H1 (cell line): Measurements from ENCODE around the gene TAX1BP3. TPM values are rescaled to one million over a fixed set of nuclear protein-coding genes. Genes with fewer than 3 reads are reported as not detected.

Experiments
- CTCF ChIA-PET: fragments of 300-600 bp; sonication (Branson Sonifier 250); formaldehyde crosslinking; loops from one replicate; lab custom pipeline; 2021; ENCODE audit not compliant: partially characterized antibody; lab: Charles Lee
- POLR2A ChIA-PET: fragments of 300-600 bp; sonication (Branson Sonifier 250); formaldehyde crosslinking; loops from one replicate; lab custom pipeline; 2021; ENCODE audit warnings: inconsistent platforms; ENCODE audit not compliant: partially characterized antibody; lab: Charles Lee
- DNase-seq, 2 experiments: peaks; one replicate each; pipeline versions ENCODE4 v3.0.0 to v3.0.0-alpha.2; 2010 to 2022; ENCODE audit warnings: low spot score in 2 of 2, low read depth in 1 of 2, mixed read lengths in 1 of 2
- FAIRE-seq: peaks from 2 replicates; lab custom pipeline; 2011; peaks lifted over from hg19 to GRCh38; lab: Jason Lieb, UNC
- H2AFZ ChIP-seq: 2 replicates; pipeline ENCODE4 v1.8.1; 2012; ENCODE audit warnings: low read length, inconsistent platforms
- H2AK5ac ChIP-seq: 2 replicates; pipeline ENCODE4 v1.6.1; 2013; ENCODE audit warnings: low read depth, low read length
- H2BK120ac ChIP-seq: replicated peaks from 2 replicates; pipeline ENCODE3; 2013; ENCODE audit warnings: low read depth, low read length, inconsistent platforms
- H2BK12ac ChIP-seq: 2 replicates; pipeline ENCODE4 v1.6.1; 2013; ENCODE audit warnings: low read depth, low read length
- H2BK15ac ChIP-seq: 2 replicates; pipeline ENCODE4 v1.6.1; 2013; ENCODE audit warnings: low read length
- H2BK20ac ChIP-seq: 2 replicates; pipeline ENCODE4 v1.6.1; 2013; ENCODE audit warnings: low read length
- H2BK5ac ChIP-seq: 2 replicates; pipeline ENCODE4 v1.6.1; 2013; ENCODE audit warnings: low read depth, low read length
- H3K14ac ChIP-seq: 2 replicates; pipeline ENCODE4 v1.6.1; 2013; ENCODE audit warnings: inconsistent platforms; ENCODE audit not compliant: insufficient read length
- H3K18ac ChIP-seq: 2 replicates; pipeline ENCODE4 v1.6.1; 2013; ENCODE audit warnings: low read length; ENCODE audit errors: extremely low read depth
- H3K23ac ChIP-seq: 2 replicates; pipeline ENCODE4 v1.6.1; 2013; ENCODE audit warnings: inconsistent platforms; ENCODE audit not compliant: insufficient read length
- H3K23me2 ChIP-seq: 2 replicates; pipeline ENCODE4 v1.6.1; 2013; ENCODE audit warnings: low read depth, low read length
- H3K27ac ChIP-seq: 2 replicates; pipeline ENCODE4 v1.6.1; 2011; ENCODE audit warnings: low read depth, low read length, inconsistent platforms
- H3K27me3 ChIP-seq, 4 experiments: replicated peaks in 1 of 4; 1 replicate in 1 of 4; 2 replicates in 3 of 4; pipeline versions ENCODE4 v1.6.1 to v1.8.1; 2011 to 2013; ENCODE audit warnings: low read length in 3 of 4, mild to moderate bottlenecking in 3 of 4, inconsistent platforms in 2 of 4, mixed read lengths in 2 of 4, moderate library complexity in 1 of 4; ENCODE audit not compliant: control insufficient read depth in 3 of 4, insufficient read depth in 3 of 4; ENCODE audit errors: extremely low read depth in 1 of 4
- H3K36me3 ChIP-seq, 4 experiments: 2 replicates each; pipeline versions ENCODE4 v1.6.1 to v1.8.1; 2011 to 2013; ENCODE audit warnings: mild to moderate bottlenecking in 4 of 4, low read length in 3 of 4, moderate library complexity in 2 of 4, control low read depth in 1 of 4, inconsistent platforms in 1 of 4; ENCODE audit not compliant: insufficient read depth in 4 of 4, control insufficient read depth in 2 of 4
- H3K4ac ChIP-seq: replicated peaks from 2 replicates; pipeline ENCODE3; 2013; ENCODE audit warnings: low read length, low read depth, mixed read lengths, inconsistent platforms; ENCODE audit not compliant: insufficient read length
- H3K4me1 ChIP-seq, 4 experiments: replicated peaks in 1 of 4; 1 replicate in 1 of 4; 2 replicates in 3 of 4; pipeline versions ENCODE4 v1.6.1 to v1.8.1; 2011 to 2013; ENCODE audit warnings: low read length in 3 of 4, inconsistent platforms in 2 of 4, mixed read lengths in 1 of 4; ENCODE audit not compliant: insufficient read depth in 4 of 4, control insufficient read depth in 3 of 4
- H3K4me2 ChIP-seq, 2 experiments: 2 replicates each; pipeline versions ENCODE4 v1.6.1 to v1.8.1; 2011 to 2013; ENCODE audit warnings: low read depth in 2 of 2, low read length in 2 of 2, control low read depth in 1 of 2, inconsistent platforms in 1 of 2, mild to moderate bottlenecking in 1 of 2; ENCODE audit not compliant: insufficient read depth in 1 of 2
- H3K4me3 ChIP-seq, 4 experiments: fragments of 200-600, 300-600 bp in 1 of 4; sonication (generic), shearing (Covaris generic), sonication (Bioruptor Twin) in 1 of 4; 2 replicates each; pipeline versions ENCODE4 v1.5.1 to v1.8.1; 2011 to 2016; ENCODE audit warnings: low read length in 4 of 4, low read depth in 3 of 4, control low read depth in 2 of 4, inconsistent platforms in 2 of 4, mild to moderate bottlenecking in 2 of 4, mixed read lengths in 1 of 4, moderate library complexity in 1 of 4; ENCODE audit not compliant: insufficient read depth in 2 of 4; ENCODE audit errors: extremely low read depth in 1 of 4
- H3K56ac ChIP-seq: replicated peaks from 2 replicates; pipeline ENCODE3; 2013; ENCODE audit warnings: low read depth, mild to moderate bottlenecking, mixed read lengths, low read length, inconsistent platforms; ENCODE audit not compliant: insufficient read length
- H3K79me1 ChIP-seq: 2 replicates; pipeline ENCODE4 v1.6.1; 2013; ENCODE audit warnings: low read depth, low read length, control low read depth
- H3K79me2 ChIP-seq, 2 experiments: 2 replicates each; pipeline versions ENCODE4 v1.6.1 to v1.8.1; 2012 to 2013; ENCODE audit warnings: low read length in 2 of 2, mild to moderate bottlenecking in 2 of 2, inconsistent platforms in 1 of 2; ENCODE audit not compliant: insufficient read depth in 2 of 2, control insufficient read depth in 1 of 2
- H3K9ac ChIP-seq, 4 experiments: replicated peaks in 1 of 4; 1 replicate in 1 of 4; 2 replicates in 3 of 4; pipeline versions ENCODE4 v1.6.1 to v1.8.1; 2011 to 2013; ENCODE audit warnings: low read depth in 3 of 4, low read length in 3 of 4, control low read depth in 2 of 4, mild to moderate bottlenecking in 2 of 4, moderate library complexity in 2 of 4, inconsistent platforms in 1 of 4; ENCODE audit errors: extremely low read depth in 1 of 4
- H3K9me3 ChIP-seq, 2 experiments: 2 replicates each; pipeline versions ENCODE4 v1.6.1 to v1.8.1; 2012 to 2013; ENCODE audit warnings: mild to moderate bottlenecking in 2 of 2, moderate library complexity in 2 of 2, control low read depth in 1 of 2, inconsistent platforms in 1 of 2, low read depth in 1 of 2, low read length in 1 of 2, mixed read lengths in 1 of 2; ENCODE audit not compliant: insufficient read depth in 2 of 2
- H4K20me1 ChIP-seq, 2 experiments: replicated peaks in 1 of 2; 2 replicates each; pipeline versions ENCODE3 to v1.8.1; 2011 to 2013; ENCODE audit warnings: inconsistent platforms in 2 of 2, low read length in 2 of 2, mild to moderate bottlenecking in 1 of 2; ENCODE audit not compliant: insufficient read depth in 2 of 2, control insufficient read depth in 1 of 2
- H4K5ac ChIP-seq: 2 replicates; pipeline ENCODE4 v1.6.1; 2013; ENCODE audit warnings: low read length, low read depth, mixed read lengths, inconsistent platforms; ENCODE audit not compliant: insufficient read length
- H4K8ac ChIP-seq: 2 replicates; pipeline ENCODE4 v1.8.0; 2013; ENCODE audit warnings: mild to moderate bottlenecking, moderate library complexity, low read length, inconsistent platforms; ENCODE audit not compliant: insufficient read depth; ENCODE audit errors: extremely low read depth
- H4K91ac ChIP-seq: replicated peaks from 2 replicates; pipeline ENCODE3; 2013; ENCODE audit warnings: low read length, mixed read lengths, inconsistent platforms; ENCODE audit not compliant: insufficient read length
- EP300 ChIP-seq, 2 experiments: IDR thresholded peaks; 1 replicate in 1 of 2; 2 replicates in 1 of 2; pipeline ENCODE4 v1.6.1; 2011 to 2012; ENCODE audit warnings: low read depth in 2 of 2, low read length in 2 of 2, mild to moderate bottlenecking in 2 of 2, borderline replicate concordance in 1 of 2, inconsistent platforms in 1 of 2, moderate library complexity in 1 of 2
- KDM1A ChIP-seq: fragments of 200-600, 300-600 bp; sonication (generic); IDR thresholded peaks from 2 replicates; pipeline ENCODE4 v1.7.1; 2016; ENCODE audit warnings: mild to moderate bottlenecking, low read length, borderline replicate concordance
- NANOG ChIP-seq: IDR thresholded peaks from 2 replicates; pipeline ENCODE4 v1.6.1; 2011; ENCODE audit warnings: low read length, low read depth, mild to moderate bottlenecking, inconsistent platforms; ENCODE audit not compliant: insufficient read depth, poor library complexity, severe bottlenecking
- POU5F1 ChIP-seq: IDR thresholded peaks from 2 replicates; pipeline ENCODE4 v1.6.1; 2011; ENCODE audit warnings: low read depth, mild to moderate bottlenecking, low read length, moderate library complexity
- RAD21 ChIP-seq, 2 experiments: IDR thresholded peaks in 1 of 2; conservative IDR thresholded peaks in 1 of 2; 2 replicates each; pipeline ENCODE4 v1.6.1; 2011; ENCODE audit warnings: low read depth in 2 of 2, low read length in 2 of 2, improper control_type of control experiment in 1 of 2, inconsistent platforms in 1 of 2, mild to moderate bottlenecking in 1 of 2, moderate library complexity in 1 of 2
- WGBS, 2 experiments: shearing (Covaris generic) in 1 of 2; methylation state at CpG; one replicate each; pipeline versions ENCODE4 v1.1.6 to v1.1.7; 2013 to 2015; ENCODE audit warnings: low lambda C conversion rate in 2 of 2, mixed read lengths in 2 of 2, inconsistent platforms in 1 of 2, low coverage in 1 of 2, missing lambda C conversion rate in 1 of 2; ENCODE audit not compliant: insufficient replicate concordance in 2 of 2, insufficient coverage in 1 of 2, insufficient read length in 1 of 2; ENCODE audit errors: extremely low coverage in 1 of 2, missing lambda C conversion rate in 1 of 2; 5-methylcytosine and 5-hydroxymethylcytosine counted together
- polyA plus RNA-seq, 7 experiments: library from polyadenylated mRNA; depleted of rRNA in 3 of 7; stranded (reverse) in 5 of 7; unstranded in 2 of 7; fragments of >200 nt in 5 of 7; fragments of 200-250 nt in 2 of 7; gene quantifications; 1 replicate in 5 of 7; 2 replicates in 1 of 7; 4 replicates in 1 of 7; pipeline versions ENCODE4 v1.2.1 to v1.2.3, GENCODE V29; 2011 to 2013; ENCODE audit warnings: missing spikeins in 2 of 7, mixed read lengths in 2 of 7
- total RNA-seq: library from RNA; stranded (reverse); fragmentation: NEBNext Ultra II Directional; extraction: Animal tissue kit (Norgen Biotek cat#: 25700); gene quantifications from 2 replicates; pipeline ENCODE4 v1.2.1, GENCODE V29; 2021
- TF ChIP-seq, protein P1 (sequence below): IDR thresholded peaks from 2 replicates; pipeline ENCODE4 v1.6.1; 2011; ENCODE audit warnings: low read depth, mild to moderate bottlenecking, low read length; ENCODE audit not compliant: insufficient read depth
- TF ChIP-seq, protein P2 (sequence below), 3 experiments: IDR thresholded peaks; 1 replicate in 2 of 3; 2 replicates in 1 of 3; pipeline versions ENCODE4 v1.5.1 to v1.6.1; 2011; ENCODE audit warnings: low read length in 3 of 3, mild to moderate bottlenecking in 3 of 3, inconsistent platforms in 2 of 3, low read depth in 1 of 3, moderate library complexity in 1 of 3; ENCODE audit not compliant: insufficient read depth in 1 of 3; ENCODE audit errors: control extremely low read depth in 1 of 3

TAX1BP3 gene
- total and polyA plus RNA-seq, 2 of the 8 experiments (the other 6 are each of a cell fraction or from before 2014, with no cell fraction given): 65.3 to 81.8 TPM

DNA sequence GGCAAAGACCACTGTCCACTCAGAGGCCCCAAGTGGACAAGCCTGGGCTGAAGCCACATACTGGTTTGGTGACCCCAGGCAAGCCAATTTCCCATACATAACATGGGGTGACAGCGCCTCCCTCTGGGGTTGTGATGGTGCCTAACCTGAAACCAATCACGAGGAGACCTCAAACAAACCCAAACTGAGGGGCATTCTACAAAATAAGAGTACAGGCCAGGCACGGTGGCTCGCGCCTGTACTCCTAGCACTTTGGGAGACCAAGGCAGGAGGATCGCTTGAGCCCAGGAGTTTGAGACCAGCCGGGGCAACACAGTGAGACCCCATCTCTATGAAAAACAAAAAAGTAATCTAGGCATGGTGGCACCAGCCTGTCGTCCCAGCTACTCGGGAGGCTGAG is 24.0 kb upstream of the TAX1BP3 start:
- Histone ChIP-seq H2BK5ac (no peak overlapping the region), H3K18ac (no peak overlapping the region), H2BK20ac (no peak overlapping the region), H3K23me2 (peaks cover 9% of the 10 kb centered on the region; the same call in 1 of the 2 replicates), H2AK5ac (no peak overlapping the region), H3K36me3 (no peaks in the 10 kb centered on the region), H3K4me3 (no peak overlapping the region), H2BK12ac (no peak overlapping the region), H4K20me1 (peaks cover 0 to 8% of the 10 kb centered on the region in 2 experiments), H3K23ac (no peak overlapping the region), H3K14ac (no peak overlapping the region), H4K5ac (no peak overlapping the region), H3K9ac (no peak overlapping the region; a peak in 1 of 7 replicates), H3K27me3 (peaks cover 0 to 22% (median 13%) of the 10 kb centered on the region in 4 experiments; a peak in 6 of 7 replicates), H3K4me1 (peaks cover 0 to 14% (median 8%) of the 10 kb centered on the region in 4 experiments; a peak in 5 of 7 replicates), H2AFZ (no peak overlapping the region), H3K4ac (no peak overlapping the region), H3K4me2 (no peak overlapping the region), H3K79me1 (no peaks in the 10 kb centered on the region), H3K27ac (no peak overlapping the region), H3K79me2 (no peaks in the 10 kb centered on the region), H3K56ac (no peak overlapping the region), H2BK15ac (no peak overlapping the region), H3K9me3 (no peaks in the 10 kb centered on the region), H4K91ac (no peak overlapping the region), H2BK120ac (no peak overlapping the region), H4K8ac (no peak overlapping the region)
- DNase-seq: peak in 1 of 2 experiments; percentile 59
- peak; percentile 70; the same call in 1 of the 2 replicates for TF ChIP-seq KDM1A
- TF ChIP-seq POU5F1: no peak
- peak; percentile 46 to 72 for TF ChIP-seq RAD21 (IDR thresholded peaks at IDR 0.05 in 1 of 2, conservative IDR thresholded peaks at IDR 0.05 in 1 of 2; ENCODE audit: low read depth in 2 of 2, low read length in 2 of 2)
- no peak for TF ChIP-seq EP300 (IDR thresholded peaks at IDR 0.05; ENCODE audit: borderline replicate concordance in 1 of 2, low read depth in 2 of 2, low read length in 2 of 2)
- TF ChIP-seq, protein P1, sequence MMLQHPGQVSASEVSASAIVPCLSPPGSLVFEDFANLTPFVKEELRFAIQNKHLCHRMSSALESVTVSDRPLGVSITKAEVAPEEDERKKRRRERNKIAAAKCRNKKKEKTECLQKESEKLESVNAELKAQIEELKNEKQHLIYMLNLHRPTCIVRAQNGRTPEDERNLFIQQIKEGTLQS: no peak
- TF ChIP-seq, protein P2, sequence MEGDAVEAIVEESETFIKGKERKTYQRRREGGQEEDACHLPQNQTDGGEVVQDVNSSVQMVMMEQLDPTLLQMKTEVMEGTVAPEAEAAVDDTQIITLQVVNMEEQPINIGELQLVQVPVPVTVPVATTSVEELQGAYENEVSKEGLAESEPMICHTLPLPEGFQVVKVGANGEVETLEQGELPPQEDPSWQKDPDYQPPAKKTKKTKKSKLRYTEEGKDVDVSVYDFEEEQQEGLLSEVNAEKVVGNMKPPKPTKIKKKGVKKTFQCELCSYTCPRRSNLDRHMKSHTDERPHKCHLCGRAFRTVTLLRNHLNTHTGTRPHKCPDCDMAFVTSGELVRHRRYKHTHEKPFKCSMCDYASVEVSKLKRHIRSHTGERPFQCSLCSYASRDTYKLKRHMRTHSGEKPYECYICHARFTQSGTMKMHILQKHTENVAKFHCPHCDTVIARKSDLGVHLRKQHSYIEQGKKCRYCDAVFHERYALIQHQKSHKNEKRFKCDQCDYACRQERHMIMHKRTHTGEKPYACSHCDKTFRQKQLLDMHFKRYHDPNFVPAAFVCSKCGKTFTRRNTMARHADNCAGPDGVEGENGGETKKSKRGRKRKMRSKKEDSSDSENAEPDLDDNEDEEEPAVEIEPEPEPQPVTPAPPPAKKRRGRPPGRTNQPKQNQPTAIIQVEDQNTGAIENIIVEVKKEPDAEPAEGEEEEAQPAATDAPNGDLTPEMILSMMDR (IDR thresholded peaks at IDR 0.05; ENCODE audit: control extremely low read depth in 1 of 3, insufficient read depth in 1 of 3, low read depth in 1 of 3, low read length in 3 of 3): peak; percentile 51 to 61 (median 60)
- no peak for TF ChIP-seq NANOG
- ChIA-PET POLR2A (no interaction called here), CTCF (interaction anchor here (0.7 to 3.3 kb wide), 14 partner anchors 9 to 97 kb away, joined by 3 to 29 read pairs (median 5); partner anchors contain the start of genes EMC6 and TAX1BP3)
- FAIRE-seq: no peak
- WGBS, 2 experiments: 85% methylated on average over 9 of the region's 9 CpGs; no CpG with 5 or more reads in 1 of the 2 experiments
